OCI-LY3 (cell line): ENCODE data around the gene ORAI3.
A peak's percentile ranks its signal among the peaks of the same experiment; 100 is the strongest.

Experiments used
- H2AFZ ChIP-seq: fragments of 200-600, 300-600 bp; shearing (Covaris generic); 2 replicates; pipeline ENCODE4 v1.6.0; 2014; ENCODE audit warnings: antibody characterized with exemption, low read depth, low read length
- H3K27ac ChIP-seq: fragments of 200-600, 300-600 bp; sonication (generic); 2 replicates; pipeline ENCODE4 v1.5.1; 2014; ENCODE audit warnings: mild to moderate bottlenecking, low read length, moderate library complexity, mixed read lengths
- H3K27me3 ChIP-seq: fragments of 200-600, 300-600 bp; sonication (generic); 2 replicates; pipeline ENCODE4 v1.6.1; 2014; ENCODE audit warnings: low read depth, low read length, mixed read lengths
- H3K36me3 ChIP-seq: fragments of 200-600, 300-600 bp; sonication (generic); replicated peaks from 2 replicates; pipeline ENCODE3; 2014; ENCODE audit warnings: low read depth, low read length, mixed read lengths
- H3K4me1 ChIP-seq: fragments of 300-600, 200-600 bp; sonication (generic); 2 replicates; pipeline ENCODE4 v1.6.1; 2014; ENCODE audit warnings: low read length, mixed read lengths
- H3K4me2 ChIP-seq: fragments of 200-600, 300-600 bp; sonication (generic); 2 replicates; pipeline ENCODE4 v1.6.1; 2014; ENCODE audit warnings: low read length, mixed read lengths
- H3K4me3 ChIP-seq: fragments of 300-600, 200-600 bp; sonication (generic); 2 replicates; pipeline ENCODE4 v1.5.1; 2014; ENCODE audit warnings: antibody characterized with exemption, mild to moderate bottlenecking, low read length, moderate library complexity
- H3K79me2 ChIP-seq: fragments of 300-600, 200-600 bp; shearing (Covaris generic); 2 replicates; pipeline ENCODE4 v1.6.1; 2014; ENCODE audit warnings: mild to moderate bottlenecking, low read length, mixed read lengths
- H3K9ac ChIP-seq: fragments of 300-600, 200-600 bp; shearing (Covaris generic); 2 replicates; pipeline ENCODE4 v1.6.0; 2014; ENCODE audit warnings: mild to moderate bottlenecking, low read length, moderate library complexity
- H3K9me3 ChIP-seq: fragments of 200-600, 300-600 bp; shearing (Covaris generic); 2 replicates; pipeline ENCODE4 v1.6.1; 2014; ENCODE audit warnings: low read length, mixed read lengths; ENCODE audit not compliant: insufficient read depth
- H4K20me1 ChIP-seq: fragments of 200-600, 300-600 bp; sonication (generic); 2 replicates; pipeline ENCODE4 v1.6.1; 2016; ENCODE audit warnings: low read length, mixed read lengths; ENCODE audit not compliant: insufficient read depth
- CTCF ChIP-seq: fragments of 200-600, 300-600 bp; sonication (generic); IDR thresholded peaks from 2 replicates; pipeline ENCODE4 v1.5.1; 2014; ENCODE audit warnings: antibody characterized with exemption, low read length, low read depth
- EZH2phosphoT487 ChIP-seq: fragments of 200-600 bp; shearing (Covaris generic); IDR thresholded peaks from 2 replicates; pipeline ENCODE4 v1.6.1; 2018; ENCODE audit warnings: antibody characterized with exemption, mixed run types, low read depth

The ORAI3 gene

GRCh38 chr16:30948667-30949649 is at the start of gene ORAI3:
Gene ORAI3, plus strand, starts transcription at chr16:30949068. Its CDS starts 222 bp downstream, at chr16:30949290.
- Histone ChIP-seq H2AFZ (peak within 1 kb of the TSS; percentile 81), H3K27me3 (no peaks in the 10 kb centered on the region), H3K9me3 (no peaks in the 10 kb centered on the region), H3K4me2 (peak within 1 kb of the TSS; percentile 91), H3K9ac (peak within 1 kb of the TSS; percentile 100), H3K4me3 (peak within 1 kb of the TSS; percentile 100), H4K20me1 (peaks cover 8% of the 10 kb centered on the region; the same call in 1 of the 2 replicates), H3K36me3 (peaks cover 13% of the 10 kb centered on the region), H3K27ac (peak within 1 kb of the TSS; percentile 77), H3K79me2 (peaks cover 23% of the 10 kb centered on the region), H3K4me1 (peaks cover 10% of the 10 kb centered on the region)
- no peak for TF ChIP-seq EZH2phosphoT487
- TF ChIP-seq CTCF, result no peak

- H2AFZ ChIP-seq, result no peak overlapping the region
- no peak overlapping the region for H3K27ac ChIP-seq
- no peak for TF ChIP-seq EZH2phosphoT487
- H3K9ac ChIP-seq, result no peak overlapping the region
- no peak overlapping the region for H3K4me2 ChIP-seq
- no peak overlapping the region for H3K4me3 ChIP-seq
- H3K36me3 ChIP-seq, result no peaks in the 10 kb centered on the region
- peaks cover 29% of the 10 kb centered on the region for H3K4me1 ChIP-seq
- no peaks in the 10 kb centered on the region for H3K27me3 ChIP-seq
- H3K79me2 ChIP-seq, result no peaks in the 10 kb centered on the region
- H3K9me3 ChIP-seq, result no peaks in the 10 kb centered on the region
- no peaks in the 10 kb centered on the region for H4K20me1 ChIP-seq
Observed at GRCh38 chr16:30899794-30900193, 49.1 kb upstream of the ORAI3 start.

DNA sequence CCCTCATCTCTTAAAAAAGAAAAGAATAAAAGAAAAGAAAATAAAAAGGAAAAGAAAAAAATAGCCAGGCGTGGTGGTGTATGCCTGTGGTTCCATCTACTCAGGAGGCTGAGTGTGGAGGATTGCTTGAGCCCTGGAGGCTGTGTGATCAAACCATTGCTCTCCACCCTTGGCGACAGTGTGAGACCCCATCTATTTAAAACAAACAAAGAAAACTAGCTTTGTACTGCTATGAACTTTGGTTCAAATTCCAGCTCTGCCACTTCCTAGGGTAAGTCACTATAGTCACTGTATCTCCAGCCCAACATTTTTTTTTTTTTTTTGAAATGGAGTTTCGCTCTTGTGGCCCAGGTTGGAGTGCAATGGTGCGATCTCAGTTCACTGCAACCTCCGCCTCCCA is 48.3 kb upstream of the ORAI3 start:
- H3K36me3 ChIP-seq, result no peaks in the 10 kb centered on the region
- no peak overlapping the region for H3K4me2 ChIP-seq
- no peak overlapping the region for H3K27ac ChIP-seq
- TF ChIP-seq CTCF (no peak), EZH2phosphoT487 (no peak)
- no peak overlapping the region for H2AFZ ChIP-seq
- peaks cover 29% of the 10 kb centered on the region for H3K4me1 ChIP-seq
- H3K9ac ChIP-seq, result no peak overlapping the region
- H4K20me1 ChIP-seq, result no peaks in the 10 kb centered on the region
- no peaks in the 10 kb centered on the region for H3K27me3 ChIP-seq
- H3K9me3 ChIP-seq, result no peaks in the 10 kb centered on the region
- no peak overlapping the region for H3K4me3 ChIP-seq
- H3K79me2 ChIP-seq, result no peaks in the 10 kb centered on the region

DNA sequence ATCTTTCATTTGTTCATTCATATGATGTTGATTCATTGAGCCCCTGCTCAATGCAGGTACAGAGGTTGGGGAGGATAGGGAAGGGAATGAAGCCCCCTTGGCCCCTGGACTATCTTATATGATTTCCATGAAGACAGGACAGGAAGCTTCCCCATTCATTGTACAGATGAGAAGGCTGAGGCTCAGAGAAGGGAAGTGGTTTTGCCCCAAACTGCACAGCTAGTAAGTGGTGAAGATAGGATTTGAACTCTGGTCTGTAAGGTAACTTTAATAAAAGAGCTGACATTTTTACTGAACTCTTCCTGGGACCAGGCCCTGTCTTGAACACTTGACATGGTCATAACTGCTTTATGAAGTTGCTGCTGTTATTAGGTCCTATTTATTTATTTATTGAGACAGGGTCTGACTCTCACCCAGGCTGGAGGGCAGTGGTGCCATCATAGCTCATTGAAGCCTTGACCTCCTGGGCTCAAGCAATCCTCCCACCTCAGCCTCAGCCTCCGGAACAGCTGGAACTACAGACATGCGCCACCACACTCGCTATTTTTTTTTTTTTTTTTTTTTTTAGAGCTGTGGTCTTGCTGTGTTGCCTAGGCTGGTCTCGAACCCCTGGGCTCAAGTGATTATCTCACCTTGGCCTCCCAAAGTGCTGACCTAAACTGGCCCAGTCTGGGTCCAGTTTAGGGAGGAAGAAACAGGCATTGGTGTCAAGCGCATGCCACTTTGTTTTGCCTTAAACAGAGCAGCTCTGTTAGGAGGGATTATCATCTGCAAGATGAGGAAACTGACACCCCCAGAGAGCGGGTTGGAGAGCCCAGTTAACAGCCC is 47.5 kb upstream of the ORAI3 start:
- Histone ChIP-seq H4K20me1 (no peaks in the 10 kb centered on the region), H3K9me3 (no peaks in the 10 kb centered on the region), H3K27ac (no peak overlapping the region), H3K27me3 (no peaks in the 10 kb centered on the region), H3K4me1 (peaks cover 28% of the 10 kb centered on the region), H3K9ac (peak overlapping the region; percentile 67), H3K4me2 (peak overlapping the region; percentile 98), H3K4me3 (peak overlapping the region; percentile 90), H2AFZ (no peak overlapping the region; the same call in 1 of the 2 replicates), H3K36me3 (no peaks in the 10 kb centered on the region), H3K79me2 (no peaks in the 10 kb centered on the region)
- TF ChIP-seq CTCF (no peak), EZH2phosphoT487 (no peak)
